GM19240 (cell line): ENCODE results near the gene TRMU.

ENCODE experiments used
- DNase-seq: peaks from one replicate; pipeline ENCODE4 v3.0.0; 2011; ENCODE audit warnings: low spot score; ENCODE audit not compliant: insufficient read length

Gene TRMU

GRCh38 chr22:46335201-46336118 is at the start of gene TRMU:
Gene TRMU (plus strand): TSS chr22:46335714. CDS start chr22:46335765, 51 bp downstream.
- DNase-seq = peak; percentile 98

DNA sequence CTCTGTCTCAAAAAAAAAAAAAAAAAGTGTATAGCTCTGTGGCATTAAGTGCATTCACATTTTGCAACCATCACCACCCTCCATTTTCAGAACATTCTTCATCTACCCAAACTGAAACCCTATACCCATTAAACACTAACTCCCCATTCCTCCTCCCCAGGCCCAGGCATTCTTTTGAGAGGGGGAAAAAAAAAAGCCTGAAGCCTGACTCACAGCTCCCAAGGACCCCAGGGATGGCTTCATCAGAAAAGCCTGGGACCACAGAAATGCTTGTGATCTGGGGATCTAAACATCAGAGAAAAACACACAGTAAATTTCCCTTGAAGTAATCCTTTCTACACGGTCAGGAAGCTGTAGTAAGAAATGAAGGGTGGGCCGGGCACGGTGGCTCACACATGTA is 49.5 kb upstream of the TRMU start:
- DNase-seq = no peak

DNA sequence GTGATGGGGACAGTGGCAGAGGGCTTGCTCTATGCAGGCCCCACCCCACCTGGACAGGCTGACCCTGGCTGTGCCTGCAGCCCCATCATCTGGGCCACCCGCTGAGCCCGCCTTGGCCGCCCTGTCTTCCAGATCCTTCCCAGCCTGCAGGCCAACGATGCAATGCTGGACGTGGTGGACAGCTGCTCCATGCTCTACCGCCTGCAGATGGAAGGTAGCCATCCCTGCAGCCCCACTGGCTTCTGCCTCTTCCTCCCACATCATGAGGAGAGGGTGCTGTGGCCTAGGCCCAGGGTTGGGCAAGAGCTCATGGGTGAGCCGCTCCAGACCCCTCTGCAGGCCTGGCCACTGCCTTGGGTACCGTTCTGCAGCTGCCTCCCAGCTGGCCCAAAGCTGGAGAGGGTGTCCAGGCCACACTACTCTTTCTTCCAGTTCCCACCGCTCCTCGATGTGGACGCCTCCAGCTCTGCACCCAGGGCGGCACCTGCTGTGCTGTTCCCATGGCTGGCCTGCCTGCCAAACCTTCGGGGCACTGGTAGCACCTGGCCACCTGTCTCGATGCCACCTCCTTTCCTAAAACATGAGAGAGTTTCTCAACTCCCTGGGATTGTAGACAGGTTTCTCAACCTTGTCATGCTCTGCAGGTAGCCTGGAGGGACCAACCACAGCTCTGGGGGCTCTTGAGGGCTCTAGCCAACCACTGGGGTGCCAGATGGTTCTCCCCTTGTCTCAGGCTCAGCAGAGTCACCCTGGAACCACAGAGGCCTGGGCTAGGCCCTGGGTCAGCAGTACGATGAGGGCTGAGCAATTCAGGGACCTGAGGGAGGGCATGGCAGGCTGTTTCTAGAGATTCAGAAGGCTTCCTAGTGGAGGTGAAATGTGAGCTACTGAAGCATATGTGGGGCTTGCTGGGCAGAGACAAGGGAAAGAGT is 48.3 kb upstream of the TRMU start:
- no peak for DNase-seq

DNA sequence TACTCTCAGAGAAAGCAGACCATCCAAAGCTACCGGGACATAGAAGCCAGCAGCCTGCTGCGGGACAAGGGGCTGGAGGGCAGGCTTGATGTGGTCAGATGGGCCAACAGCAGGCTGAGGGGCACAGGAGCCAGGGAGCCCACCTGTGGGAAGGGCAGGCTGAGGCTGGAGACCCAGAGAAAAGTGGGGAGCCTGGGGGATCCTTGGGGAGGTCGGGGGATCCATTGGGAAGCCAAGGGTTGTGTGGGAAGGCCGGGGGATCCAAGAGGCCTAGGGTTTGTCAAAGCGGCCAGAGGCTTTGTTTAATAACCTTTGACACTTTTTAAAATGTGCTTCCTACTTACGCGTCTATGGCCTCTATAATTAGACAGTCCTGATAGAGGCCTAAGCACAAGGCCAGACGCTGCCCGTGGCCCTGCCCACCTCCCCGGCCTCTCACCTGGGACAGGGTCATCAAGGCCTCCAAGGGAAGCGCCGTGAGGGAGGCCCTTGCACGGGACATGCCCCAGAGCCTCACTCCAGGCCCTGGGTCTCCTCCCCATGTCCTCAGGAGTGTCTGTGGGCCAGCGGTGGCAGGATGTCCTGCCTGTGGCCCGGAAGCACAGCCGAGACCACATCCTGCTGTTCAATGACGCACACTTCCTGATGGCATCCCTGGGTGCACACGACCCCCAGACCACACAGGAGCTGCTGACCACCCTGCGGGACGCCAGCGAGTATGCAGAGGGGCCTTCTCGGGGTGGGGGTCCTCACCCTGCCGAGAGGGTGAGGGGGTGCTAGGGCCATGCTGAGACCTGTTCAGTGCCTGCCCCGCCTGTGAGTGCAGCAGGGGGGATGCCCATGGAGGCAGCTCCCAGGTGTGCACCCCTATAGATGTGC is 47.4 kb upstream of the TRMU start:
- peak; percentile 84 for DNase-seq

DNA sequence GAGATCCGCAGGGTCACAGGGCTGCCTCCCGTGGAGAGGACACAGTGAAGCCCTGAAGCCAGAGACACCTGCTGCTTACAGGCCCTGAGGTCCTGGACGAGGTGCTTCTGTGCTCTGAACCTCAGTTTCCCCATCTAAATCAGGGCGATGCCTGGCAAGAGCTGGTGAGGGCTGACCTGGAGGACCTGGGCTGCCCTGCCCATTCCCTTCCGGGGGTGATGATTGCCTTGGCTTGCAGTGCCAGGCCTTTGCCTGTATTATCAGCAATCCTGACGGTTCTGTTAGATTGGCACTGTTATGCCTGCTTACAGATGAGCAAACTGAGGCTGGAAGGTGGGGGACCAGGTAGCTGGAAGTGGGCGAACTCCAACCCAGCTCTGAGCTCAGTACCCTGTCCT is 46.7 kb upstream of the TRMU start:
- DNase-seq = no peak

DNA sequence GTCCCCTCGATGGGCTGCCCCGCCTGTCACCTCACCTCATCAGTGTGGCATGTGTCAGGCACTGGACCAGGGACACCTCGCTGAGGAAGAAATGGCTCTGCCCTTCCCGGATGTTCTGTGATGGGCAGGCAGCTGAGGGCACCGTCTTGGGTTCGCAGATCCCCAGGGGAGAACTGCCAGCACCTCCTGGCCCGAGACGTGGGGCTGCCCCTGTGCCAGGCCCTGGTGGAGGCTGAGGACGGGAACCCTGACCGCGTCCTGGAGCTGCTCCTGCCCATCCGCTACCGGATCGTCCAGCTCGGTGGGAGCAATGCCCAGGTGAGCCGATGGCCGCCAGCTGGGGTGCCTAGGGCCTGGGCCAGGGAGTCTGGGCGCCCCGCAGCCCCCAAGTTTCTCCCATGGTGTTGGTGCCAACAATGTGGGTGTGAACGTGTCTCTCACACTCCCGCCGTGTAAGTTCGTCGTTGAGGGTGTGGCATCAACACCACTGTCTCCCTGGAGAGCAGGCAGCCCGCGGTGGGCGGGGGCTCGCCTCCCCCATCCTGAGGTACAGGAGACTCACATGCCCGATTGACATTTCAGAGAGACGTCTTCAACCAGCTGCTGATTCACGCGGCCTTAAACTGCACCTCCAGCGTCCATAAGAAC is 46.1 kb upstream of the TRMU start:
- DNase-seq = no peak

- no peak for DNase-seq
These were observed 45.2 kb upstream of the TRMU start for GRCh38 chr22:46290121-46290842.

GRCh38 chr22:46290843-46291785 is 44.4 kb upstream of the TRMU start:
- no peak for DNase-seq

- no peak for DNase-seq
These were observed 43.3 kb upstream of the TRMU start for GRCh38 chr22:46292173-46292572.

GRCh38 chr22:46292732-46293131 is 42.8 kb upstream of the TRMU start:
- DNase-seq = no peak

DNA sequence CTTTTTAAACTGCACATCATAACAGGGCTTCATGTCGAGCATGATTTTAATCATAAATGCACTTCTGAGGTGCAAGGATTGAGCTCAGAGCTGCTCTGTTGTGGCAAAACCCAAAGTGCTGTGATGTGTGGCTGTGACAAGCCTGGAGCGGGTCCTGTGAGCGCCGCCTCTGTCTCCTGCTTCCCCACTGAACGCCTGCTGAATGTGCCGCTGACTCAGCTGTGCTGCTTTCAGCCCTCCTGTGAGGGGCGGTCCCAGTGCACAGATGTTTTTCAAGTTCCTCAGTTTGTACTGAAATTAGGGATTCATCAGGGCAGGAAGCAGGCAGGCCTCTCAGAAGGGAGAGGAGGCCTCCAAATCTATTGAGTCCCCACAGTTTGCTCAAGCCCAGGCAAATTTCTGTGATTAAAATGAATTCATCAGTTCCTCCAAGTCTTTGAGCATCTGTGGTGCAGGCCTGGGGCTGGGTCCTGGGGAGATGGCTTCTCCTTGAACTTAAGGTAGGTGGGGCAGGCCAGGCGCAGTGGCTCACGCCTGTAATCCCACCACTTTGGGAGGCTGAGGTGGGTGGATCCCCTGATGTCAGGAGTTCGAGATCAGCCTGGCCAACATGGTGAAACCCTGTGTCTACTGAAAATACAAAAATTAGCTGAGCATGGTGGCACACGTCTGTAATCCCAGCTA is 41.8 kb upstream of the TRMU start:
- no peak for DNase-seq

DNA sequence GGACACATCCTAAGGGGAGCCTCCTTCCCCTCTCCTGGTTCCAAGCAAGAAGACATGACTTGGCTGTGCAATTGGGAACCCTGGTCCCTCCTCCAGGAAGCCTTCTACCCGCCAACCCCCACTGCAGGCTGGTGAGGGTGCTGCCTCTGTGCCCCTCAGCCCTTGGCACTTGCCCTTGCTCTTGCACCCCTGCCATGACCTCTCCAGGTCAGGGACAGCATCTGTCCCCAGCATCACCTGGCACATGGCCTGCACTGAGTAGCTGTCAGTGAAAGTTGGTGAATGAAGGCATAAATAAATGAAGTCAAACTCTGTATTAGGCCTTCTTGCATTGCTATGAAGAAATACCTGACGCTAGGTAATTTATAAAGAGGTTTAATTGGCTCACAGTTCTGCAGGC is 40.7 kb upstream of the TRMU start:
- no peak for DNase-seq

DNA sequence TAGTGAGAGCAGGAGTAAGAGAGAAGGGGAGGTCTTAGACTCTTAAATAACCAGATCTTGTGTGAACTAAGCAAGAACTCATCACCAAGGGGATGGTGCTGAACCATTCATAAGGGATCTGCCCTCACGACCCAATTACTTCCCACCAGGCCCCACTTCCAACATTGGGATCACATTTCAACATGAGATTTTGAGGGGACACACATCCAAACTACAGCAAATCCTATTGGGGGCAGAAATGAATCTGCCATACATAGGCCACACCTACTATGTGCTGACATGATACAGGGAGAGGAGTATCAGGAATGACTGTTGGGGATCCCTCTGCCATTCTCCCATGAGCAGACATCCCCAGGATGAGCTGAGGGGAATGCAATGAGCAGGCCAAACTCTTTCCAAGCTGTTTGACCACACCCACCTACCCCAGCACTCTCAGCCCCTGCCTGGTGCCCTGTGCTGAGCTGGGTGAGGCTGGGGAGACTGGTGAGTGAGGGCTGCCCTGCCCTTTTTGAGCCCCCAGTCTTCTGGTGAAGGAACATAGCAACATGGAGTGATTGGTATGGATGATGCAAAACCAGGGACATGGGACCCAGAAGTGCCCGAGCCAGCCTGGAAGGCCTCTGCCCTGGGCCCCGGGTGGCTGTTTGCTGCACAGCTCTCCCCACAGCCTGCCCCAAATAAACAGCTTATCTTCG is 40.1 kb upstream of the TRMU start:
- no peak for DNase-seq

GRCh38 chr22:46296257-46297150 is 39.0 kb upstream of the TRMU start, which contains the start of gene GTSE1:
Gene GTSE1 (plus strand): TSS chr22:46296870. CDS start chr22:46297401, 531 bp downstream.
- DNase-seq = peak; percentile 97

- DNase-seq = no peak
These were observed 38.2 kb upstream of the TRMU start for GRCh38 chr22:46297151-46297812.

- no peak for DNase-seq
These were observed 36.4 kb upstream of the TRMU start for GRCh38 chr22:46299101-46299500.
